ENCODE data around the gene FIGNL1. TPM values are rescaled to one million over a fixed set of nuclear protein-coding genes. Genes with fewer than 3 reads are reported as not detected.

The FIGNL1 gene
- total and polyA plus RNA-seq, 2 donors (not counting 1 experiment from before 2014, with no cell fraction given) = 3.6 to 24.5 TPM

DNA sequence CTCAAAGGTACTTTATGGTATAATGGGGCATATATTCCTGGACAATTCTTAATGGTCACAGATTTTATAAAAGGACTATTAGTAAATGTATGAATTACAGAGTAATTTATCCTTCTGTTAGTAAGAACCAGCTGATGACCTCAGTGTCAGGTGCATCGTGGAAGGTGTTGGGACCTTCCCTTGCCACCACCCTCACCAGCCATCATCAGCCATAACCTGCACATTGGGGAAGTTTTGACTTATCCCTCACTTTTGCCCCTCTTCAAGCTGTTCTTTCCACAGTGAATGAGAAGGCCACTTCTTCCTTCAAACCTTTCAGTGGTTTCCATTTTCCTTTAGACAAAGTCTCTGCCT lies 52.2 kb downstream of the FIGNL1 start:
- H3K4me3 ChIP-seq (ENCODE audit: control extremely low read depth in 1 of 5, extremely low read depth in 1 of 5, insufficient read depth in 1 of 5, low read depth in 2 of 5, low read length in 4 of 5) = peak overlapping the region in 1 of 5 experiments; percentile 23
- Mint-ChIP-seq H3K4me1 (peaks cover 77% of the 10 kb centered on the region), H3K4me3 (peak overlapping the region; percentile 75), H3K27me3 (no peaks in the 10 kb centered on the region), H3K27ac (peak overlapping the region; percentile 97), H3K9me3 (ENCODE audit: insufficient read depth) (no peaks in the 10 kb centered on the region)
- H2AFZ ChIP-seq (ENCODE audit: insufficient read depth, low read depth, low read length, poor library complexity, severe bottlenecking) = no peak overlapping the region
- H3K4me1 ChIP-seq (ENCODE audit: control insufficient read depth in 2 of 2, insufficient read depth in 2 of 2, low read length in 2 of 2) = peaks cover 60 to 65% of the 10 kb centered on the region in 2 donors
- TF ChIP-seq, protein P1, sequence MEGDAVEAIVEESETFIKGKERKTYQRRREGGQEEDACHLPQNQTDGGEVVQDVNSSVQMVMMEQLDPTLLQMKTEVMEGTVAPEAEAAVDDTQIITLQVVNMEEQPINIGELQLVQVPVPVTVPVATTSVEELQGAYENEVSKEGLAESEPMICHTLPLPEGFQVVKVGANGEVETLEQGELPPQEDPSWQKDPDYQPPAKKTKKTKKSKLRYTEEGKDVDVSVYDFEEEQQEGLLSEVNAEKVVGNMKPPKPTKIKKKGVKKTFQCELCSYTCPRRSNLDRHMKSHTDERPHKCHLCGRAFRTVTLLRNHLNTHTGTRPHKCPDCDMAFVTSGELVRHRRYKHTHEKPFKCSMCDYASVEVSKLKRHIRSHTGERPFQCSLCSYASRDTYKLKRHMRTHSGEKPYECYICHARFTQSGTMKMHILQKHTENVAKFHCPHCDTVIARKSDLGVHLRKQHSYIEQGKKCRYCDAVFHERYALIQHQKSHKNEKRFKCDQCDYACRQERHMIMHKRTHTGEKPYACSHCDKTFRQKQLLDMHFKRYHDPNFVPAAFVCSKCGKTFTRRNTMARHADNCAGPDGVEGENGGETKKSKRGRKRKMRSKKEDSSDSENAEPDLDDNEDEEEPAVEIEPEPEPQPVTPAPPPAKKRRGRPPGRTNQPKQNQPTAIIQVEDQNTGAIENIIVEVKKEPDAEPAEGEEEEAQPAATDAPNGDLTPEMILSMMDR (IDR thresholded peaks at IDR 0.05) = no peak
- no peak for TF ChIP-seq EZH2 (IDR thresholded peaks at IDR 0.05; ENCODE audit: borderline replicate concordance, insufficient read depth, low read depth, low read length, poor library complexity, severe bottlenecking)
- peaks cover 0 to 10% (median 0%) of the 10 kb centered on the region in 3 donors for H3K9me3 ChIP-seq (ENCODE audit: control extremely low read depth in 1 of 3, control insufficient read depth in 2 of 3, insufficient read depth in 1 of 3, low read length in 2 of 3)
- H3K36me3 ChIP-seq (replicated peaks in 1 of 2; ENCODE audit: control extremely low read depth in 1 of 2, control insufficient read depth in 1 of 2, extremely low read depth in 1 of 2, insufficient read depth in 2 of 2, low read length in 1 of 2) = peaks cover 4 to 78% of the 10 kb centered on the region in 2 experiments
- DNase-seq = no peak
- H3K27ac ChIP-seq (ENCODE audit: low read length in 2 of 2) = peak overlapping the region; percentile 86 to 94
- ATAC-seq (ENCODE audit: low read depth) = no peak
- no CpG with 5 or more reads among the region's 1 CpG for WGBS (ENCODE audit: insufficient coverage)
- peak overlapping the region; percentile 75 for H3K4me2 ChIP-seq (replicated peaks; ENCODE audit: low read depth, low read length, poor library complexity, severe bottlenecking)
- CTCF ChIA-PET = interaction anchor here (1.0 to 2.4 kb wide), 4 partner anchors 10 to 30 kb away, joined by 3 to 11 read pairs (median 8); no protein-coding TSS in a partner anchor
- H3K79me2 ChIP-seq (ENCODE audit: control insufficient read depth, insufficient read depth, low read length) = peaks cover 90% of the 10 kb centered on the region
- H4K20me1 ChIP-seq (ENCODE audit: control insufficient read depth, insufficient read depth, low read length, poor library complexity, severe bottlenecking) = no peaks in the 10 kb centered on the region
- intact Hi-C loops (cut with micrococcal nuclease) = loop anchor here (1.0 kb wide), 1 partner anchor 9 kb away; no protein-coding TSS in a partner anchor
- no peak overlapping the region for H3K9ac ChIP-seq (ENCODE audit: low read length)
- POLR2A ChIA-PET = interaction anchor here (1.0 to 5.3 kb wide), 2 partner anchors 8 to 14 kb away, joined by 3 to 25 read pairs; no protein-coding TSS in a partner anchor
- no peaks in the 10 kb centered on the region for H3K27me3 ChIP-seq (replicated peaks in 1 of 4; ENCODE audit: control extremely low read depth in 1 of 4, control insufficient read depth in 3 of 4, insufficient read depth in 4 of 4, low read length in 3 of 4)

DNA sequence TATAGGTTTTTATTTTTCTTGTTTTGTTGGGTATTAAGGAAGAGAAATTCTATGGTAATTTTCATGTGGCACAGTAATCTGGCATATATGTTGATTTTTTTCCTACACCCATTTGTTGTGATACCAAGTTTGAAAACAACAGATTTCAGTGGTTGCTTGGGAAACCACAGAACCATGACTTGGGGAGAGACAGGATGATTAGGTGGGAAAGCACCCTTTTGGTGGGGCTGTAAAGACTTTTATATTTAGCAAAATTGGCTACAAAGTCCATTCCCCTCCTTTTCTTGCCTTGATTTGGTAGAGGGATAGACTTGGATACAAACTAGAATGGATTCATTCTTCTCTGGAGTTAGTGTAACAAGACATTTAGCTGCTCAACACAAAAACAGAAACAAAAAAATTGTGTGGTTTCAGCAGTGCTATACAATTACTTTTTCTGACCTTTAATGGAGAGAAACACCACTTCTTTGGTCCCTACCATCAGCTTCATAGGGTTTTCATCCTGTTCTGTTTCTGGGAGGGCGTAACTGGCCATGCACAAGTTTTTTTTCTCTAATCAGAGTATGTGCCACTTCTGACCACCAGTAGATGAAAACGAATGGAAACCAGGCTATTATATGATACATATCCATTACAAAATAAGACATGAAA lies 52.7 kb downstream of the FIGNL1 start:
- no CpG with 5 or more reads among the region's 2 CpGs for WGBS (ENCODE audit: insufficient coverage)
- no peak for TF ChIP-seq EZH2 (IDR thresholded peaks at IDR 0.05; ENCODE audit: borderline replicate concordance, insufficient read depth, low read depth, low read length, poor library complexity, severe bottlenecking)
- TF ChIP-seq, protein P1 (IDR thresholded peaks at IDR 0.05) = no peak
- H3K27me3 Mint-ChIP-seq = no peaks in the 10 kb centered on the region
- Histone ChIP-seq H3K27me3 (replicated peaks in 1 of 4; ENCODE audit: control extremely low read depth in 1 of 4, control insufficient read depth in 3 of 4, insufficient read depth in 4 of 4, low read length in 3 of 4) (no peaks in the 10 kb centered on the region), H3K4me1 (ENCODE audit: control insufficient read depth in 2 of 2, insufficient read depth in 2 of 2, low read length in 2 of 2) (peaks cover 65 to 70% of the 10 kb centered on the region in 2 donors), H3K4me2 (replicated peaks; ENCODE audit: low read depth, low read length, poor library complexity, severe bottlenecking) (peak overlapping the region; percentile 75), H2AFZ (ENCODE audit: insufficient read depth, low read depth, low read length, poor library complexity, severe bottlenecking) (no peak overlapping the region), H3K4me3 (ENCODE audit: control extremely low read depth in 1 of 5, extremely low read depth in 1 of 5, insufficient read depth in 1 of 5, low read depth in 2 of 5, low read length in 4 of 5) (peak overlapping the region in 1 of 5 experiments; percentile 23), H3K9me3 (ENCODE audit: control extremely low read depth in 1 of 3, control insufficient read depth in 2 of 3, insufficient read depth in 1 of 3, low read length in 2 of 3) (peaks cover 0 to 10% (median 0%) of the 10 kb centered on the region in 3 donors), H3K79me2 (ENCODE audit: control insufficient read depth, insufficient read depth, low read length) (peaks cover 95% of the 10 kb centered on the region), H3K36me3 (replicated peaks in 1 of 2; ENCODE audit: control extremely low read depth in 1 of 2, control insufficient read depth in 1 of 2, extremely low read depth in 1 of 2, insufficient read depth in 2 of 2, low read length in 1 of 2) (peaks cover 6 to 78% of the 10 kb centered on the region in 2 experiments), H3K9ac (ENCODE audit: low read length) (peak overlapping the region; percentile 38), H3K27ac (ENCODE audit: low read length in 2 of 2) (peak overlapping the region; percentile 86 to 94), H4K20me1 (ENCODE audit: control insufficient read depth, insufficient read depth, low read length, poor library complexity, severe bottlenecking) (no peaks in the 10 kb centered on the region)
- POLR2A ChIA-PET = interaction anchor here (0.5 to 5.3 kb wide), 3 partner anchors 8 to 92 kb away, joined by 3 to 25 read pairs (median 3); no protein-coding TSS in a partner anchor
- no peaks in the 10 kb centered on the region for H3K9me3 Mint-ChIP-seq (ENCODE audit: insufficient read depth)
- ATAC-seq (ENCODE audit: low read depth) (no peak), DNase-seq (peak; percentile 60)
- CTCF ChIA-PET = interaction anchor here (1.0 to 2.4 kb wide), 5 partner anchors 8 to 29 kb away, joined by 3 to 11 read pairs (median 5); no protein-coding TSS in a partner anchor
- peaks cover 77% of the 10 kb centered on the region for H3K4me1 Mint-ChIP-seq
- H3K27ac Mint-ChIP-seq = peak overlapping the region; percentile 97
- peak overlapping the region; percentile 75 for H3K4me3 Mint-ChIP-seq
- intact Hi-C loops (cut with micrococcal nuclease) = loop anchor here (1.0 kb wide), 1 partner anchor 10 kb away; no protein-coding TSS in a partner anchor

Measured in B cell (primary cell).